ENCODE results near the gene NTRK3.

Gene NTRK3

GRCh38 chr15:88029696-88030095, 226.8 kb downstream of the NTRK3 start:
- DNase-seq (ENCODE audit: low read depth in 2 of 2) = no peak

- DNase-seq (ENCODE audit: low read depth in 2 of 2) = no peak
These were observed 228.5 kb downstream of the NTRK3 start for GRCh38 chr15:88028024-88028423.

- DNase-seq (ENCODE audit: low read depth in 2 of 2) = no peak
These were observed 232.6 kb downstream of the NTRK3 start for GRCh38 chr15:88023914-88024313.

- DNase-seq (ENCODE audit: low read depth in 2 of 2) = no peak
These were observed 233.8 kb downstream of the NTRK3 start for GRCh38 chr15:88022716-88023115.

- DNase-seq (ENCODE audit: low read depth in 2 of 2) = no peak
These were observed 234.9 kb downstream of the NTRK3 start for GRCh38 chr15:88021601-88022000.

GRCh38 chr15:88020806-88021205, 235.7 kb downstream of the NTRK3 start:
- no peak for DNase-seq (ENCODE audit: low read depth in 2 of 2)

GRCh38 chr15:88019656-88020055, 236.9 kb downstream of the NTRK3 start:
- no peak for DNase-seq (ENCODE audit: low read depth in 2 of 2)

- DNase-seq (ENCODE audit: low read depth in 2 of 2) = no peak
These were observed 237.5 kb downstream of the NTRK3 start for GRCh38 chr15:88018869-88019641.

GRCh38 chr15:88017753-88018152, 238.8 kb downstream of the NTRK3 start:
- DNase-seq (ENCODE audit: low read depth in 2 of 2) = no peak

GRCh38 chr15:88016406-88016805, 240.1 kb downstream of the NTRK3 start:
- no peak for DNase-seq (ENCODE audit: low read depth in 2 of 2)

GRCh38 chr15:88015228-88015860, 241.2 kb downstream of the NTRK3 start:
- no peak for DNase-seq (ENCODE audit: low read depth in 2 of 2)

- no peak for DNase-seq (ENCODE audit: low read depth in 2 of 2)
These were observed 241.9 kb downstream of the NTRK3 start for GRCh38 chr15:88014454-88015160.

GRCh38 chr15:88013111-88013510, 243.4 kb downstream of the NTRK3 start:
- DNase-seq (ENCODE audit: low read depth in 2 of 2) = no peak

GRCh38 chr15:88012688-88013087, 243.9 kb downstream of the NTRK3 start:
- DNase-seq (ENCODE audit: low read depth in 2 of 2) = no peak

- DNase-seq (ENCODE audit: low read depth in 2 of 2) = no peak
These were observed 244.3 kb downstream of the NTRK3 start for GRCh38 chr15:88012233-88012632.

GRCh38 chr15:88011533-88011932, 245.0 kb downstream of the NTRK3 start:
- DNase-seq (ENCODE audit: low read depth in 2 of 2) = no peak

GRCh38 chr15:88006146-88006545, 250.4 kb downstream of the NTRK3 start:
- DNase-seq (ENCODE audit: low read depth in 2 of 2) = no peak

GRCh38 chr15:88004399-88004798, 252.1 kb downstream of the NTRK3 start:
- no peak for DNase-seq (ENCODE audit: low read depth in 2 of 2)

GRCh38 chr15:88003541-88004327, 252.8 kb downstream of the NTRK3 start:
- DNase-seq (ENCODE audit: low read depth in 2 of 2) = no peak

- DNase-seq (ENCODE audit: low read depth in 2 of 2) = no peak
These were observed 253.8 kb downstream of the NTRK3 start for GRCh38 chr15:88002706-88003105.

GRCh38 chr15:87998630-87999029, 257.9 kb downstream of the NTRK3 start:
- DNase-seq (ENCODE audit: low read depth in 2 of 2) = no peak

- no peak for DNase-seq (ENCODE audit: low read depth in 2 of 2)
These were observed 269.8 kb downstream of the NTRK3 start for GRCh38 chr15:87986776-87987175.
